ENCODE data around the gene TMEM245.

DNA sequence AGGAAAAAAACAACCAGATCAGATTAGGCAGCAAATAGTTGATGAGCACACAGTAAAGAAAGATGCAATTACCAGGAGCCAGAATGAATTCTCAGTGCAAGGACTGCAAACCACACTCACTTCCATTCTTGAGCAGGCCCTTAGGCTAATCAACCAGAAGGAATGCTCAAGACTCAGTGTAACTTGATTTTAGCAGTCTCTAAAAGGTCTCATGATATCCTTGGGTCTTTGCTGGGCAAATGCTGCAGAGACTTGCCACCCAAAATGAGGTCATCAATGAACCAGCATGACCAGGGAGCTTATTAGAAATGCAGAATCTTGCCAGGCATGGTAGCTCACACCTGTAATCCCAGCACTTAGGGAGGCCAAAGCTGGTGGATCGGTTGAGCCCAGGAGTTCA is 20.1 kb upstream of the TMEM245 start:
- TF ChIP-seq CTCF (conservative IDR thresholded peaks at IDR 0.05 in 1 of 2, IDR thresholded peaks at IDR 0.05 in 1 of 2; ENCODE audit: low read depth in 1 of 2, low read length in 2 of 2), result no peak
- TF ChIP-seq EZH2 (IDR thresholded peaks at IDR 0.05; ENCODE audit: low read length, missing control alignments), result no peak
